Effector memory CD4-positive, alpha-beta T cell (primary cell): Measurements from ENCODE around the gene DCAF8L2.
"Not testable (repeated sequence)": the region's sequence is repeated elsewhere in the genome, so short reads cannot be mapped to it uniquely, and the experiment has no call there.

ENCODE experiments used
- DNase-seq, 3 donors: peaks; one replicate each; pipeline ENCODE4 v3.0.0-alpha.2; 2020
- H3K27ac ChIP-seq: 2 replicates; pipeline ENCODE4 v1.7.0; 2013; ENCODE audit warnings: mild to moderate bottlenecking, low read length, moderate library complexity; ENCODE audit not compliant: insufficient read depth, poor library complexity, severe bottlenecking
- H3K27me3 ChIP-seq: replicated peaks from 2 replicates; pipeline ENCODE4 v1.7.0; 2013; ENCODE audit warnings: mild to moderate bottlenecking, low read length; ENCODE audit not compliant: insufficient read depth, control insufficient read depth, poor library complexity, severe bottlenecking
- H3K36me3 ChIP-seq: 2 replicates; pipeline ENCODE4 v1.7.0; 2013; ENCODE audit warnings: mild to moderate bottlenecking, low read length, moderate library complexity; ENCODE audit not compliant: control insufficient read depth, insufficient read depth
- H3K4me1 ChIP-seq: 2 replicates; pipeline ENCODE4 v1.7.0; 2013; ENCODE audit warnings: low read length, mild to moderate bottlenecking; ENCODE audit not compliant: control insufficient read depth, insufficient read depth, poor library complexity, severe bottlenecking
- H3K4me3 ChIP-seq: 2 replicates; pipeline ENCODE4 v1.7.0; 2013; ENCODE audit warnings: low read length, low read depth, mild to moderate bottlenecking; ENCODE audit not compliant: insufficient read depth, poor library complexity, severe bottlenecking
- H3K9me3 ChIP-seq: 2 replicates; pipeline ENCODE4 v1.7.0; 2013; ENCODE audit warnings: mild to moderate bottlenecking, low read length, moderate library complexity; ENCODE audit not compliant: control insufficient read depth

DCAF8L2 gene

DNA sequence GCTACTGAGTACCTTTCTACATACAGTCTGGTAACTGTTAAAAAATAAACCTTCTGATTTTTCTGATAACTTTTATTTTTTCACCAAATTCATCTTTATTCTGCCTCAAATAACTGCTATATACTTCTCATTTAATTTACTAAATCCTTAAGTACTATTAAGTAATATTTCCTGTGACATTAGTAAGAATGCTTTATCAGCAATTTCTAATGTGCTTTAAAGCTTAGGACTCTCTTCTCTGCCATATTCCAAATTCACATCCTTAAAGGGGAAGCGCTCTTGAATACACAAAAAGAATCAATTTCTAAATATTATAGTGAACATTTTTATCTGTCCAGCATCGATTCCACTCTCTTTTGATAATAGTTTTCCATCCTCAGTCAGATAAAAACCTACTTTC is 81.1 kb downstream of the DCAF8L2 start:
- Histone ChIP-seq H3K27ac (no peak overlapping the region), H3K36me3 (no peaks in the 10 kb centered on the region), H3K4me3 (no peak overlapping the region), H3K4me1 (no peaks in the 10 kb centered on the region), H3K9me3 (no peaks in the 10 kb centered on the region), H3K27me3 (no peaks in the 10 kb centered on the region)
- DNase-seq: no peak

DNA sequence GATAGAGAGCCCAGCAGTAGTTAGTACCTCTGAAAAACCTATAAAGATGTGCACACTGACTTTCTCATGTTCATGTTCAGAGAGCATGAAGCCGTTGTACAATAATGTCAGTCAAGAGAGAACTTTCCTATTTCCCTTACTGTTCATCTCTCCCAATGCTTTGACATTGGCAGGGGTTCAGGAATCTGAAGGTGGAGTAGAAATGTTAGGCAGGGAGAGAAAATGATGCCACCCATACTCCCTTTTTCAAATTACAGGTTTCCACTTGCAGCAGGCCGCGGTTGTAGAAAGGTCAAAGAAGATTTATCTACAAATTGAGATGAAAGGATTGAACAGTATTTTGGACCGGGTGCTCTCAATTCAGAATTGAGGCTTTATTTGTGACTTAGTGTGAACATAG is 84.3 kb downstream of the DCAF8L2 start:
- DNase-seq: no peak
- H3K27me3 ChIP-seq: no peaks in the 10 kb centered on the region
- no peak overlapping the region for H3K27ac ChIP-seq
- no peaks in the 10 kb centered on the region for H3K36me3 ChIP-seq
- H3K4me3 ChIP-seq: no peak overlapping the region
- no peaks in the 10 kb centered on the region for H3K4me1 ChIP-seq
- H3K9me3 ChIP-seq: no peaks in the 10 kb centered on the region

DNA sequence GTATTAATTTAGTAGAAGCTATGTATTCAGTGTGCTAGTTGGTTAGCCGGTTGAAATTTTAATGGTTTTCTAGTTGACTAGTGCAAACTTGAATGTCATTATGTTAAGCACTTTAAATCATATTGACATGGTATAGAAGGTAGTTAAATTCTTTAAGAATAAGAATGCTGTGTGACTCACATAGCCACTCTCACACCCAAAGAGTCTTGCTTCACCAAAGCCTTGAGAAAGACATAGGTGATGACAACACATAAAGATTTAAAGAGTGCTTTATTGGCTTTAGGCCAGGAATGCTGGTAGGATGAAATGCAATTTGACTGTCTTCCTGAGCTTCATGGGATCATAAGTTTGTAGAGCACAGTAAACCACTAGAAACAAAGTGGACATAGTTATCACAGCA is 85.3 kb downstream of the DCAF8L2 start:
- Histone ChIP-seq H3K9me3 (no peaks in the 10 kb centered on the region), H3K4me1 (no peaks in the 10 kb centered on the region), H3K27me3 (no peaks in the 10 kb centered on the region), H3K4me3 (no peak overlapping the region), H3K27ac (no peak overlapping the region), H3K36me3 (no peaks in the 10 kb centered on the region)
- DNase-seq: no peak

DNA sequence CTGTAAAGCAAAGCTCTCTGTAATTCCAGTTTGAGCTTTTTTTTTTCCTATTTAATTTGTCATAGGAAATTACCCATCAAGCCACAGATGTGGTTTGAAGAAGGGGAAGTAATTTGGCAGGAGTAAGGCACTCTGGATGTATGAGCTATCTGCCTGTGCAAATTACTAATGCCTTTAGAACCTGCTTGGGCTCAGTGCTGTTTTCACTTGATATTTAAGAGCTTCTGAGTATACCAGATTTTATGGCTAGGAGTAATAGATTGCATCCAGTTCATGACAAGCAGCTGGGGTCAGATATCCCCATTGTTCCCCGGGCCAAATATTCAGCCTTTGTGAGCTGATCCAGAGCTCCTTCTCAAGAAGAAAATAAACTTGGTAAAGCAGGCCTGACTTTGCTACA is 89.1 kb downstream of the DCAF8L2 start:
- Histone ChIP-seq H3K4me1 (no peaks in the 10 kb centered on the region), H3K4me3 (no peak overlapping the region), H3K9me3 (no peaks in the 10 kb centered on the region), H3K36me3 (no peaks in the 10 kb centered on the region), H3K27ac (no peak overlapping the region), H3K27me3 (no peaks in the 10 kb centered on the region)
- DNase-seq: no peak

DNA sequence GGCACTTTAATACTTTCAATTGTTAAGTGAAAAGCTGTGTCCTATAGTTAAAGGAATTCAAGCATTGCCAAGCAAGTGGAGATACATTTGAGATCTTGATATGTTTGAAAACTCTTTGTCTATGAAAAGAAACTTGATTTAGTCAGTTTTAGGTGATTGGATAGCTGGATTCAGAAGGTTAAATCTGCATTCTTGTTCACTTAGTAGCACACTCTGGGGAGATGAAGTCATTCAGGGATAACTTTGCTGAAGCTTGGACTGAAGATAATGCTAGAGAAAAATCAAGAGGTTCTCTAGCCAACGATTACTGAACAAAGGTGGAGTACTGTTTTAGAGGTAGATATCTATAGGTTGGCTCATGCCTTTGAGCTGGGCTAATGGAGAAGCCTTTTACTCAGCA is 90.6 kb downstream of the DCAF8L2 start:
- Histone ChIP-seq H3K4me1 (no peaks in the 10 kb centered on the region), H3K27me3 (no peaks in the 10 kb centered on the region), H3K36me3 (no peaks in the 10 kb centered on the region), H3K4me3 (no peak overlapping the region), H3K27ac (no peak overlapping the region), H3K9me3 (no peaks in the 10 kb centered on the region)
- DNase-seq: no peak

DNA sequence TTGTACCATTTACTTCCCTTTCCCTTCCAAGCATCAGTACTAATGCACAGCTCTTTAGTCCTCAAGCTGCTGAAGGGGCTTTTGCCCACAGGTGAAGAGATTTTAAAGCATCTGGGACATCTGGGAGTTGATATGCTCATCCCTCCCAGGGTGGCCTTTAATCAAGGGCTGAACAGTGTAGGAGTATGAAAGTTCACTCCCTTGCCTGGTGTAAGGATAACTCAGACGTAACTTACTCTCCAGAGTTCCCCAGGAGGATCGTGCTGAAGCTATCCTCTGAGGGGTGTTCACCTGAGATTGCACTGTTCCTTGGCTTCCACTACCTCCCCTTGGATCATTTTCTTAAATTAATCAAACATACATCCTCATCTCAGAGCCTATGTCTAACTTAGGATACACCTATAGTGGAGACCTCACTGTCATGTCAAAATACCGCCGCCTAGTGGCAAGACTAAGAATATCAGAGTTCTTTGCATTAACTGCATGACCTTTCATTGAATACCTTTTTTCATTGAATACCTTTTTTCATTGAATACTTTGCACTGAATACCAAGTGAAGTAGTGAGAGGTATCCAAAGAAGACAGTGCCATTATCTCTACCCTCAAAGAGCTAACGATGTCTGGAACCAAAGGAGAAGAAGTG is 93.5 kb downstream of the DCAF8L2 start:
- not testable (repeated sequence) for H3K27me3 ChIP-seq, H3K36me3 ChIP-seq, H3K27ac ChIP-seq, H3K4me1 ChIP-seq, DNase-seq, H3K9me3 ChIP-seq, H3K4me3 ChIP-seq

DNA sequence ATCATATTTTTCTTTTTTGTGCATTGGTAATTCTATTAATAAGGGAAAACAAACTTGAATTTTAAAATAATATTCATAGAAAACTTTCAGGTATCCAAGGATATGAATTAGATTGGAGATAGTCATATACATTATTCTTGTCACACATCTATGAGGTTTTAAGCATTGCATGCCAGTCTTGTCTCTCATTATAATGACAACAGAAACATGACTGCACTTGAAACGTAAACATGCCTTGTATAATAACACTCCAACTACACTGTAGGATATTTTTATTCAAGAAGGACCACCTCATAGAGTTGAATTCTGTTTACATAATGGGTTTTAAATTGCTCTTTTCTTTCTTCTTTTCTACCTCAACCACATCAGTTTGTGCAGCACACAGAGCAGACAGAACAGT is 104.5 kb downstream of the DCAF8L2 start:
- no peak for DNase-seq
- Histone ChIP-seq H3K9me3 (no peaks in the 10 kb centered on the region), H3K4me3 (no peak overlapping the region), H3K36me3 (no peaks in the 10 kb centered on the region), H3K4me1 (no peaks in the 10 kb centered on the region), H3K27ac (no peak overlapping the region), H3K27me3 (no peaks in the 10 kb centered on the region)

DNA sequence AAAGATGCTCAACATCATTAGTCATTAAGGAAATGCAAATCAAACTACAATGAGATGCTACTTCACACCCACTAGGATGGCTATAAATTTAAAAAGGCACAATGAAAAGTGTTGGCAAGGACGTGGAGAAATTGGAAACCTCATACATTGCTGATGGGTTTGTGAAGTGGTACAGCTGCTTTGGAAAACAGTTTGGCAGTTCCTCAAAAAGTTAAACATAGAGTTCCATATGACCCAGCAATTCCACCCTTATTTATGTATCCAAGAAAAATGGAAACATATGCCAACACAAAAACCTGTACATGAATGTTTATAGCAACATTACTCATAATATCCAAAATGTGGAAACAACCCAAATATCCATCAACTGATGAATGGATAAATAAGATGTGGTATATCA is 116.4 kb downstream of the DCAF8L2 start:
- H3K4me1 ChIP-seq: no peaks in the 10 kb centered on the region
- H3K4me3 ChIP-seq: no peak overlapping the region
- no peak for DNase-seq
- no peaks in the 10 kb centered on the region for H3K27me3 ChIP-seq
- H3K36me3 ChIP-seq: no peaks in the 10 kb centered on the region
- H3K27ac ChIP-seq: no peak overlapping the region
- no peaks in the 10 kb centered on the region for H3K9me3 ChIP-seq

DNA sequence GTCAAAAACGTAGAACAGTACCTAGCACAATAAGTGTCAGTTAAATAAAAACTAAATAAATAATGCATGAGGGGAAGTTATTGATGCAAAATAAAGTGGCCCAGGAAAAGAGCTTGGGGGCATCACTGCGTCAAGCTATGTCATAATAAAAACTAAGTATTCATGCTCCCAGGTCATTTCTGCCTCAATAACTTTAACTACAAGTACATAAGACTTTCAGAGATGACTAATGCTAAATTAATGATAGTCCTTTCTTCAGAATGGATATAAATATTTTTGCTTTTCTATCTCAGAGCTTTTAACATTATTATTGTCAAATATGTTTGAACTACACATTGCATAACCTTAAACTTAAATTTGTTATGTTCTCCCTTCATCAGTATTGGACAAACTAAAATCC is 125.5 kb downstream of the DCAF8L2 start:
- Histone ChIP-seq H3K27me3 (no peaks in the 10 kb centered on the region), H3K9me3 (no peaks in the 10 kb centered on the region), H3K27ac (no peak overlapping the region), H3K4me3 (no peak overlapping the region), H3K36me3 (no peaks in the 10 kb centered on the region), H3K4me1 (no peaks in the 10 kb centered on the region)
- DNase-seq: no peak

DNA sequence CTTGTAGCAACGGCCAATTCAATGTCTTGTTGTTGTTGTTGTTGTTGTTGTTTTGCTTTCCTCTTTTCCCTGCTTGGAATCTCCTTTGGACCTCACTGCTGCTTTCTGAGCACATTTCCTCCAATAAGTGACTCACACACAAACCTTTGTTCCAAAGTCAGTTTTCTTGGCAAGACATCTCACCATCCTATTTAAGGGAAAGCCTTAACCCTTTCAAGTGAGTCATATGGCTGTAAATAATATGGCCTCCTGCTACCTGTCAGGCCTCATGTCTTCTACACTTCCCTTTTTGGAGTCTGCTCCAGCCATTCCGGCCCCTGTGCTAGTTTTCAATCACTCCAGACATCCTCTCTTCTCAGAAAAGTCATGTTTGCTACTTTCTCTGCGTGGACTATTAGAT is 138.1 kb downstream of the DCAF8L2 start:
- Histone ChIP-seq H3K9me3 (no peaks in the 10 kb centered on the region), H3K4me1 (no peaks in the 10 kb centered on the region), H3K27me3 (no peaks in the 10 kb centered on the region), H3K27ac (no peak overlapping the region), H3K4me3 (no peak overlapping the region), H3K36me3 (no peaks in the 10 kb centered on the region)
- no peak for DNase-seq

DNA sequence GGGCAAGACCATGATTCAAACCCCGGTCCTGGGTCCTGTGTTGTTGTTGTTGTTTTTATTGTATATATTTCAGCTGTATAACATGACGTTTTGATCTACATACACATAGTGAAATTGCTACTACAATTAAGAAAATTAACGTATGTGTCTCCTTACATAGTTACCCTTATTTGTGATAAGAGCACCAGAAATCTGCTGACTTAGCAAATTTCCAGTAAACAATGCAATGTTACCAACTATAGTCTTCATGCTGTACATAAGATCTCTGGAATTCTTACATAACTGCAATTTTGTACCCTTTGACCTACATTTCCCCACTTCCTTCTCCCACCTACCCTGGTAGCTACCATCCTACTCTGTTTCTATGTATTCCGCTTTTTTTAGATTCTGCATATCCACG is 141.8 kb downstream of the DCAF8L2 start:
- H3K4me1 ChIP-seq: no peaks in the 10 kb centered on the region
- H3K36me3 ChIP-seq: no peaks in the 10 kb centered on the region
- no peak overlapping the region for H3K27ac ChIP-seq
- H3K9me3 ChIP-seq: no peaks in the 10 kb centered on the region
- no peak for DNase-seq
- no peaks in the 10 kb centered on the region for H3K27me3 ChIP-seq
- no peak overlapping the region for H3K4me3 ChIP-seq
